Panc1 (cell line): Measurements from ENCODE around the gene ANO2. TPM values are rescaled to one million over a fixed set of nuclear protein-coding genes. Genes with fewer than 3 reads are reported as not detected.

Experiments
- ATAC-seq: fragments of 200-7000 bp; cut with Tn5 transposase; 2 replicates; pipeline ENCODE4 v1.9.1; 2020; ENCODE audit warnings: mild to moderate bottlenecking, moderate library complexity
- BruUV-seq: library from RNA; stranded (reverse); fragments of 400-500 nt; replicated peaks from 2 replicates; lab custom pipeline; 2021; lab: Mats Ljungman, UMichigan
- CTCF ChIA-PET: fragments of 300-600 bp; sonication (Branson Sonifier 250); formaldehyde crosslinking; loops from one replicate; lab custom pipeline; 2022; ENCODE audit warnings: antibody characterized with exemption; lab: Charles Lee
- POLR2A ChIA-PET: fragments of 300-600 bp; sonication (Branson Sonifier 250); formaldehyde crosslinking; loops from one replicate; lab custom pipeline; 2022; ENCODE audit warnings: antibody characterized with exemption; lab: Charles Lee
- DNase-seq: peaks from one replicate; pipeline ENCODE4 v3.0.0-alpha.2; 2010; ENCODE audit warnings: low read depth, low spot score
- H3K27ac ChIP-seq: 2 replicates; pipeline ENCODE4 v1.5.1; 2011; ENCODE audit warnings: mild to moderate bottlenecking, low read length, inconsistent platforms
- H3K27me3 ChIP-seq: fragments of 200-500 bp; sonication (Bioruptor generic); 2 replicates; pipeline ENCODE4 v1.6.0; 2014; ENCODE audit warnings: low read length, inconsistent platforms; ENCODE audit not compliant: control insufficient read depth, insufficient read depth
- H3K36me3 ChIP-seq: fragments of 200-500 bp; sonication (Bioruptor generic); 2 replicates; pipeline ENCODE4 v1.5.1; 2014; ENCODE audit warnings: inconsistent platforms, mild to moderate bottlenecking, low read length, moderate library complexity; ENCODE audit not compliant: control insufficient read depth, insufficient read depth
- H3K4me1 ChIP-seq: 2 replicates; pipeline ENCODE4 v1.5.1; 2011; ENCODE audit warnings: inconsistent platforms, mild to moderate bottlenecking, low read length, moderate library complexity; ENCODE audit not compliant: control insufficient read depth, insufficient read depth
- H3K4me3 ChIP-seq, 2 experiments: 2 replicates each; pipeline ENCODE4 v1.5.1; 2011 to 2012; ENCODE audit warnings: low read depth in 2 of 2, low read length in 2 of 2, mild to moderate bottlenecking in 2 of 2, inconsistent platforms in 1 of 2, moderate library complexity in 1 of 2
- H3K9me3 ChIP-seq: fragments of 200-500 bp; sonication (Bioruptor generic); 2 replicates; pipeline ENCODE4 v1.5.1; 2014; ENCODE audit warnings: low read depth, mild to moderate bottlenecking, inconsistent platforms, low read length, moderate library complexity; ENCODE audit not compliant: control insufficient read depth, insufficient read depth
- POLR2AphosphoS5 ChIP-seq: IDR thresholded peaks from 2 replicates; pipeline ENCODE4 v1.6.1; 2012; ENCODE audit warnings: mild to moderate bottlenecking, low read depth, low read length, moderate library complexity
- SIN3A ChIP-seq: IDR thresholded peaks from 2 replicates; pipeline ENCODE4 v1.6.1; 2012; ENCODE audit warnings: low read depth, mild to moderate bottlenecking, low read length, moderate library complexity, borderline replicate concordance; ENCODE audit not compliant: insufficient read depth
- TCF7L2 ChIP-seq: IDR thresholded peaks from 2 replicates; pipeline ENCODE4 v1.6.1; 2011; ENCODE audit warnings: mild to moderate bottlenecking, low read depth, low read length, inconsistent platforms
- in situ Hi-C: cut with HindIII; loops from 2 replicates; pipeline ENCODE4 v1.10.0; 2016; ENCODE audit warnings: low sequenced_read_pairs, low pct_unique_long_range_greater_than_20kb
- intact Hi-C: fragments of 100-400 bp; cut with micrococcal nuclease; formaldehyde crosslinking; loops from one replicate; pipeline ENCODE4 v1.10.0; 2022; ENCODE audit not compliant: unreplicated experiment
- total RNA-seq: library from RNA; stranded (reverse); gene quantifications from one replicate; pipeline ENCODE4 v1.2.1, GENCODE V29; 2021; ENCODE audit not compliant: unreplicated experiment
- TF ChIP-seq, protein P1 (sequence below), 2 experiments: IDR thresholded peaks; 2 replicates each; pipeline ENCODE4 v1.6.1; 2011 to 2012; ENCODE audit warnings: low read depth in 2 of 2, control low read depth in 1 of 2, low read length in 1 of 2, mild to moderate bottlenecking in 1 of 2, moderate library complexity in 1 of 2; ENCODE audit not compliant: insufficient read depth in 1 of 2
- TF ChIP-seq, protein P2 (sequence below): fragments of 450-650 bp; IDR thresholded peaks from 2 replicates; pipeline ENCODE4 v1.5.1; 2017; ENCODE audit warnings: mild to moderate bottlenecking

ANO2 gene
- total RNA-seq, 1 experiment from 2014 or later, result not detected

DNA sequence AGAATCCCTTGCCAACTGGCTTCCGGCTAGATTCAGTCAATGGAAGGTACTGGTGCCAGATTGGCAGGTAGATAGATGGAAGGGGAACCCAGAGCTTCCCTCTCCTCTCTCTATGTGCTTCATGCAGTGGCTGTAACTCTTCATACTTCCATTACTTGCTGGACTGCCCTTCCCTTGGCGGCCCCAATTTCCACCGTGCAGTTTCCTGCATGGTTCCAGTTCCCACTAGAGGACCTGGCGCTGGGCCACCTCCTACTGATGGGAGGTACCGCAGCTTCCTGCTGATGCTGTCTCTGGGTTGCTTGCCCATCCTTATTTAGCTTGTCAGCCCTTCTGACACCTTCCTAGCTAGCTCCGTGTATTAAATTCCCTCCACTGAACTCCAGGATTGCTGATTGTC, 226.4 kb downstream of the ANO2 start:
- intact Hi-C loops (no loop called here), in situ Hi-C loops (no loop called here)
- POLR2A ChIA-PET, result no interaction called here
- no peak for TF ChIP-seq SIN3A
- no peak for TF ChIP-seq TCF7L2
- H3K27me3 ChIP-seq, result no peaks in the 10 kb centered on the region; the same call in none of the 2 replicates
- no peak for DNase-seq
- H3K36me3 ChIP-seq, result no peaks in the 10 kb centered on the region
- ATAC-seq, result no peak
- CTCF ChIA-PET, result no interaction called here
- no peaks in the 10 kb centered on the region for H3K4me1 ChIP-seq
- no peaks in the 10 kb centered on the region for H3K9me3 ChIP-seq
- H3K27ac ChIP-seq, result no peak overlapping the region
- no peak overlapping the region for H3K4me3 ChIP-seq
- BruUV-seq, result no TSS peak

GRCh38 chr12:5718073-5718472, 227.0 kb downstream of the ANO2 start:
- no peaks in the 10 kb centered on the region; the same call in none of the 2 replicates for H3K27me3 ChIP-seq
- H3K4me1 ChIP-seq, result no peaks in the 10 kb centered on the region
- H3K36me3 ChIP-seq, result no peaks in the 10 kb centered on the region
- in situ Hi-C loops, result no loop called here
- TF ChIP-seq SIN3A, result no peak
- TF ChIP-seq POLR2AphosphoS5, result no peak
- TF ChIP-seq, protein P1, sequence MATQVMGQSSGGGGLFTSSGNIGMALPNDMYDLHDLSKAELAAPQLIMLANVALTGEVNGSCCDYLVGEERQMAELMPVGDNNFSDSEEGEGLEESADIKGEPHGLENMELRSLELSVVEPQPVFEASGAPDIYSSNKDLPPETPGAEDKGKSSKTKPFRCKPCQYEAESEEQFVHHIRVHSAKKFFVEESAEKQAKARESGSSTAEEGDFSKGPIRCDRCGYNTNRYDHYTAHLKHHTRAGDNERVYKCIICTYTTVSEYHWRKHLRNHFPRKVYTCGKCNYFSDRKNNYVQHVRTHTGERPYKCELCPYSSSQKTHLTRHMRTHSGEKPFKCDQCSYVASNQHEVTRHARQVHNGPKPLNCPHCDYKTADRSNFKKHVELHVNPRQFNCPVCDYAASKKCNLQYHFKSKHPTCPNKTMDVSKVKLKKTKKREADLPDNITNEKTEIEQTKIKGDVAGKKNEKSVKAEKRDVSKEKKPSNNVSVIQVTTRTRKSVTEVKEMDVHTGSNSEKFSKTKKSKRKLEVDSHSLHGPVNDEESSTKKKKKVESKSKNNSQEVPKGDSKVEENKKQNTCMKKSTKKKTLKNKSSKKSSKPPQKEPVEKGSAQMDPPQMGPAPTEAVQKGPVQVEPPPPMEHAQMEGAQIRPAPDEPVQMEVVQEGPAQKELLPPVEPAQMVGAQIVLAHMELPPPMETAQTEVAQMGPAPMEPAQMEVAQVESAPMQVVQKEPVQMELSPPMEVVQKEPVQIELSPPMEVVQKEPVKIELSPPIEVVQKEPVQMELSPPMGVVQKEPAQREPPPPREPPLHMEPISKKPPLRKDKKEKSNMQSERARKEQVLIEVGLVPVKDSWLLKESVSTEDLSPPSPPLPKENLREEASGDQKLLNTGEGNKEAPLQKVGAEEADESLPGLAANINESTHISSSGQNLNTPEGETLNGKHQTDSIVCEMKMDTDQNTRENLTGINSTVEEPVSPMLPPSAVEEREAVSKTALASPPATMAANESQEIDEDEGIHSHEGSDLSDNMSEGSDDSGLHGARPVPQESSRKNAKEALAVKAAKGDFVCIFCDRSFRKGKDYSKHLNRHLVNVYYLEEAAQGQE (IDR thresholded peaks at IDR 0.05; ENCODE audit: insufficient read depth in 1 of 2, low read depth in 2 of 2, low read length in 1 of 2), result no peak
- TF ChIP-seq TCF7L2, result no peak
- TF ChIP-seq, protein P2, sequence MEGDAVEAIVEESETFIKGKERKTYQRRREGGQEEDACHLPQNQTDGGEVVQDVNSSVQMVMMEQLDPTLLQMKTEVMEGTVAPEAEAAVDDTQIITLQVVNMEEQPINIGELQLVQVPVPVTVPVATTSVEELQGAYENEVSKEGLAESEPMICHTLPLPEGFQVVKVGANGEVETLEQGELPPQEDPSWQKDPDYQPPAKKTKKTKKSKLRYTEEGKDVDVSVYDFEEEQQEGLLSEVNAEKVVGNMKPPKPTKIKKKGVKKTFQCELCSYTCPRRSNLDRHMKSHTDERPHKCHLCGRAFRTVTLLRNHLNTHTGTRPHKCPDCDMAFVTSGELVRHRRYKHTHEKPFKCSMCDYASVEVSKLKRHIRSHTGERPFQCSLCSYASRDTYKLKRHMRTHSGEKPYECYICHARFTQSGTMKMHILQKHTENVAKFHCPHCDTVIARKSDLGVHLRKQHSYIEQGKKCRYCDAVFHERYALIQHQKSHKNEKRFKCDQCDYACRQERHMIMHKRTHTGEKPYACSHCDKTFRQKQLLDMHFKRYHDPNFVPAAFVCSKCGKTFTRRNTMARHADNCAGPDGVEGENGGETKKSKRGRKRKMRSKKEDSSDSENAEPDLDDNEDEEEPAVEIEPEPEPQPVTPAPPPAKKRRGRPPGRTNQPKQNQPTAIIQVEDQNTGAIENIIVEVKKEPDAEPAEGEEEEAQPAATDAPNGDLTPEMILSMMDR, result no peak
- BruUV-seq, result no TSS peak
- no peak overlapping the region for H3K4me3 ChIP-seq
- ATAC-seq (no peak), DNase-seq (no peak)
- no peak overlapping the region for H3K27ac ChIP-seq
- intact Hi-C loops, result no loop called here
- no peaks in the 10 kb centered on the region for H3K9me3 ChIP-seq
- ChIA-PET POLR2A (no interaction called here), CTCF (no interaction called here)

DNA sequence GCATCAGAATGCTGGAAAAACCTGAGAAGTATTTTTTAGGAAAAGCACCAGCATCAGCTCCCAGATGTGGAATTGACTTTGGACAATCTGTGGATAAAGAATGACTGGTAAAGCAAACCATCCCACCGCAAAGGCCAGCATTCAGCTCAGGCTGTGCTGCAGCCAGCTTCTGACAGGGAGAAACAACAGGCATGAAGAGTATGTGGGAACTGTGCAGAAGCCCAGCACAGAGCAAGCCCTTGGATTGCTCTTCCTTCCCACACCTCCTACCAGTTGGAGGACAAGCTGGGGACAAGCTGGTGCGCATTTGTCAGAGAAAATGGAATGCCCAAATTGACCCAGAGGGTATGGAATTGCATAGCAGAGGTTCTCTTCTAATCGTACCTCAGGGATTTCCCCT, 228.1 kb downstream of the ANO2 start:
- no peak for DNase-seq
- no TSS peak for BruUV-seq
- Histone ChIP-seq H3K9me3 (no peaks in the 10 kb centered on the region), H3K4me3 (no peak overlapping the region), H3K36me3 (no peaks in the 10 kb centered on the region), H3K27ac (no peak overlapping the region), H3K27me3 (no peaks in the 10 kb centered on the region; the same call in none of the 2 replicates), H3K4me1 (no peaks in the 10 kb centered on the region)
- in situ Hi-C loops, result no loop called here
- ChIA-PET CTCF (no interaction called here), POLR2A (no interaction called here)
- no peak for TF ChIP-seq POLR2AphosphoS5
- TF ChIP-seq, protein P2, result no peak
- no peak for TF ChIP-seq TCF7L2
- no peak for TF ChIP-seq SIN3A
- TF ChIP-seq, protein P1 (IDR thresholded peaks at IDR 0.05; ENCODE audit: insufficient read depth in 1 of 2, low read depth in 2 of 2, low read length in 1 of 2), result no peak
- no peak for ATAC-seq
- intact Hi-C loops, result no loop called here
